GM19397 (cell line): ENCODE results near the gene SAMD4A.
"Not testable (repeated sequence)": the region's sequence is repeated elsewhere in the genome, so short reads cannot be mapped to it uniquely, and the experiment has no call there.

ENCODE experiments used
- ATAC-seq: cut with Tn5 transposase; IDR thresholded peaks from one replicate; pipeline ENCODE4 v1.9.1; 2021; ENCODE audit warnings: mild to moderate bottlenecking, moderate library complexity; ENCODE audit not compliant: unreplicated experiment

SAMD4A gene

DNA sequence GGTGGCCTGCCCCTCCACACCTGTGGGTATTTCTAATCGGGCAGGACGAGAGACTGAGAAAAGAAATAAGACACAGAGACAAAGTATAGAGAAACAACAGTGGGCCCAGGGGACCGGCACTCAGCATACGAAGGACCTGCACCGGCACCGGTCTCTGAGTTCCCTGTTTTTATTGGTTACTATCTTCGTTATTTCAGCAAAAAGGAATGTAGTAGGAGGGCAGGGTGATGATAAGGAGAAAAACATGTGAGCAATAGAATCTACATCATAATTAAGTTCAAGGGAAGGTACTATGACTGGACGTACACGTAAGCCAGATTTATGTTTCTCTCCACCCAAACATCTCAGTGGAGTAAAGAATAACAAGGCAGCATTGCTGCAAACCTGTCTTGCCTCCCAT lies 185.7 kb downstream of the SAMD4A start:
- ATAC-seq: not testable (repeated sequence)

DNA sequence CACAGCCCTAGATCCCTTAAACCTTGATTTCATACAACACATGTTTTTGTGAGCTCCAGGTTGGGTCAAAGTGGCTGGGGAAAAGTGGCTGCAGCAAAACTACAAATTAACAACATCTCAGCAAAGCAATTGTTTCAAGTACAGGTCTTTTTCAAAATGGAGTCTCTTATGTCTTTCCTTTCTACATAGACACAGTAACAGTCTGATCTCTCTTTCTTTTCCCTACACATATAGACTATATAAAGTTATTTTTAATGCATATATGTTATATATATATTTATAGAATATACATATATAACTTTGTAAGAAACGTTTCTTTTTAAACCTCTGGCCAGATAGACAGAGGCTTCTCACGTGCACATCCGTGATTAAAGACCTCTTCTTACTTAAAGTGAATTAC lies 186.5 kb downstream of the SAMD4A start:
- not testable (repeated sequence) for ATAC-seq

DNA sequence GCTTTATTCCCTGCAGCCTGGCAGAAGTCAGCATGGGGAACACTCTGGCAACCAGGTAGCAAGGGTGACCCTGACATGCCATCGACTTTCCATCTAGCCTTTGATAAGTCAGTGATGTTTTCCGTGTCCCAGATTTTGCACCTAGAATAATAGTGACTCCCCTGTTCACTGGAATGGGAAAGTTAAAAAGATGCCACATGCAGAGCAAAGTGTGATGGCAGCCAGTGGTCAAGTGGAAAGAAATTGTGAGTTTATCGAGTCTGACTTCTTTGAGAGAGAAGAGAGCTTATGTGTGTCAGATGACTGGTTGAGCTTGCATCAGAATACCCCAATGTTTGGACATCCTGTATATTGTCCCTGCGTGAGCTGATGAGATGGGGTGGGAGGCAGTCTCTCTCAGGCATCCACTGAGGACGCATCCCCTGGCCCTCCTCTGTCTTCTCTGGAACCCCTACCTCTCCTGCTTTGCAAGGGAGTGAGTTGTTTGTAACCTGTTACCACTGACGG lies 187.2 kb downstream of the SAMD4A start:
- ATAC-seq: no peak

GRCh38 chr14:54754623-54755386 lies 187.9 kb downstream of the SAMD4A start:
- no peak for ATAC-seq

DNA sequence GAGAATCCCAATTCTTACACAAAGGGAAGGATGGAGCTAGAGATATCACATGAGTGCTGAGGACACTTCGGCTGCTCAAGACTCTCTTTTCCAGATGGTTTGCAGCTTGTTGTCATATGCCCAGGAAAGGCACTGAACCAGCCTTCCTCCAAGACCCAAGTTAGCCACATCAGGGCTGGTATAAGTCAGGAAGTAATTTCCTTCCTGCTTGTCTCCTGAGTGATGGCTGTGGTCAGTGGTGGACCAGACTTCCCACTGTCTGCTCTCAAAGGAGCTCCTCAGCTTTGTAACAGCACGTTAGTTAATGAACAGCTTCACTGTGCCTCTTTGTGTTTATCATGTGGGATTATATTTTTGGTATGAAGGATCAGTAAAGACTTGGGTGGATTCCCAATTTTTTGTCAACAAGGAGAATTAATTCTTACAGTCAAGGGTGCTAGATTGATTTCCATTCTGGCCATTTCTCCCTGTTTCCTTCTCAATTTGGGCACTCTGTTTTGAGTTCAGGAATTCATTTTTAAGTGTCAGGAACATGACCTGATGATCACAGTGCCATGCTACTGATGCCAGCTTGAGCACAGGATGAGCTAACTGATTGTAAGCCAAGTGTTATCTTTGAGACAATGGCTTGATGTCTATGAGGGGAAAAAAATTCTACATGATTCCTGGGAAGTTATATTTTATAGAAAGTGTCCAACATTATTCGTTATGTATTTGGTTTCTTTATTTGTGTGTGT lies 189.9 kb downstream of the SAMD4A start:
- ATAC-seq: no peak

GRCh38 chr14:54758041-54758440 lies 191.1 kb downstream of the SAMD4A start:
- ATAC-seq: no peak

- no peak for ATAC-seq
Measured at GRCh38 chr14:54759982-54760585, 193.2 kb downstream of the SAMD4A start.

GRCh38 chr14:54760866-54761575 lies 194.1 kb downstream of the SAMD4A start:
- ATAC-seq: no peak

- ATAC-seq: no peak
Measured at GRCh38 chr14:54761835-54762234, 194.9 kb downstream of the SAMD4A start.

DNA sequence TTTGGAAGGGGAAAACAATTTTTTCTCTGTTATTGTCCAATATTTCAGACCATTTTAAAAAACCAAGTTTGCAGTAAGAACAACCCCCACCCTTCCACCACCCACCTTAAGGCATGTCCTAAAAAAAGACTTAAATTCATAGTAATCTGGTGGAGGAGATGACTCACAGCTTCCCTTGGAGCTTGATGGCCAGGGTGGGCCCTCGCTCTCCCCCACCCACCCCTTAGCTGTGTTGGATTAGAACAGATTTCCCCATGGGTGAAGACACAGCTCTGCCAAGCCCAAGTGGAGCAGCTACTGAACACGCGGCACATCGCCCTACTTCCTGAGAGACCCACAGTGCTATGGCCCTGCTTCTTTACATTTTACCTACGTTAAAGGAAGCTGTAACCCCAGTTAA lies 195.4 kb downstream of the SAMD4A start:
- ATAC-seq: no peak

GRCh38 chr14:54763761-54764160 lies 196.8 kb downstream of the SAMD4A start:
- ATAC-seq: no peak

DNA sequence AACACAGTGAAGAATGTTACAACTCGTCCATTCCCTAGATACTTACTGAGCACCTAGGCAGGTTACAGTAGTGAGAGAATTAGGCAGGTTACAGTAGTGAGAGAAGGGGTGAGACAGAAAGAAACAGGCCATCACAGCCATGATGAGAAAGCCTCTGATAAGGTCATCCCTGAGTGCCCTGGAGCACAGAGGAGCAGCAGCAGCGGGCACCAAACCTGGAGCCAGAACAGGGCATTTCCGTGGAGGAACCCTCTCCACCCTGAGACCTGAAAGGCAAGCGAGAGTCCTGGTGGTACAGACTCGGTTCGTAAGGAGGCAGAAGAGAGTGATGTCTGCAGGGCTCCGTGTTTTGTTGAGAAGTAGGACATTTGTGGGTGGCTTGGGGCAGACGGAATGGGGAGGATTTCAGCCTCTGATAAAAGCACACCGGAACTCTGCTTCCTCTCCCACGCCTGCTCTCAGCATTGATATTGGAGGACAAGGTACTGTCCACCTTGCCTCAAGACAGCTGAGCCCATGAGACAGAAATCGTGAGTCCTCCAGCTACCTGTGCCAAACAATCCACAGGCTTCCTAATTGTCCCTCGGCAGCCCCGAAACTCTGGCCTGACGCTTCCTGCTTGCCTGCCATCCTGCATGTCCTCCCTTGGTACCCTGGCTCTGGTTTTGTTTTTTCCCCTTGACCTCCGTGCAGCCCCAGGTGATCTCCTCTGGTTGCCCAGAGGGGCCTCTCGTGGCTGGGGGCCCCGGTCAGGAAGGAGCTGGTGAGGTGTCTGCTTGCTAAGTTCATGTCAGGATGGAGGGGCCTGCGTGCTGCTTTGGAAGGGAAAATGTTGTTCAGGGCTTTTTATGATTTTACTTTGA lies 199.6 kb downstream of the SAMD4A start:
- ATAC-seq: no peak

- ATAC-seq: no peak
Measured at GRCh38 chr14:54767139-54767431, 200.2 kb downstream of the SAMD4A start.

GRCh38 chr14:54767450-54767849 lies 200.5 kb downstream of the SAMD4A start:
- no peak for ATAC-seq

GRCh38 chr14:54768501-54769129 lies 201.7 kb downstream of the SAMD4A start:
- no peak for ATAC-seq

DNA sequence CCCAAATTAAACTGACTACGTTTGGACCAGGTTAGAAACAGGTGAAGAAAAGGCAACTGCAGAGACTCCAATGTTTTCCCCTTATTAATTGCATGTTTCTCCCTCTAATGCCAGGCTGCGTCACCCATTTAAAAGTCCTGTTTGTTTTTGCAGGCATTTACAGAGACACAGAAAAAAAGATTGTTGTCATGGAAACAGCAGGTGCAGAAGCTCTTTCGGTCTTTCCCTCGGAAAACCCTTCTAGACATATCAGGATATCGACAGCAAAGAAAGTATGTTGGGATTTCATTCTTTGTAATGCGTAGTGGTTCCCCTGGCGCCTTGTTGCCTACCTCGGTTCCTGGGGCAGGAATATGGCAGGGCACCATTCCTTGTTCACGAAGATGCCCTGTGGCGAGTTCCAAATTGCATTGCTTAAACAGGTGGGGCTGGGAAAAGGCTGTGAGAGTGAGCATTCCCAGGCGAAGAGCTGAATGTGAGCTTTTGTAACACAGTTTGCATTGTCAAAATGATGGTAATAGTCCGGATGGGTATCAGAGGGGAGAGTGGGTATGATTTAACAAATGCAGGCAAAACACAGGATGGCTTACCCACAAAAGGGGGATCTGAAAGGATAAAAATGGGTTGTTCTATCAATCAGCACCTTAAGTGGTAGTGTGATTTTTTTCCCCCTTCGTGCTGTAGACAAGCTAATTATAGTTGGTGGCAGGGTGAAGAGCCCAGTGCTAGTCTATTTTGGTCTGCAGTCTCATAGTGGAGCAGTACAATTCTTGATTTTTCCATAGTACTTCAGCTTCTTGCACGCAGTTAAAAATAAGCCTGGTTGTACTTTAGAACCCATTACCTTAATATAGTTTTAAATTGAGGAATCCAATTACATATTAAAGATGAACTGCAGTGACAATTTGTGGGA lies 203.3 kb downstream of the SAMD4A start:
- ATAC-seq: no peak

DNA sequence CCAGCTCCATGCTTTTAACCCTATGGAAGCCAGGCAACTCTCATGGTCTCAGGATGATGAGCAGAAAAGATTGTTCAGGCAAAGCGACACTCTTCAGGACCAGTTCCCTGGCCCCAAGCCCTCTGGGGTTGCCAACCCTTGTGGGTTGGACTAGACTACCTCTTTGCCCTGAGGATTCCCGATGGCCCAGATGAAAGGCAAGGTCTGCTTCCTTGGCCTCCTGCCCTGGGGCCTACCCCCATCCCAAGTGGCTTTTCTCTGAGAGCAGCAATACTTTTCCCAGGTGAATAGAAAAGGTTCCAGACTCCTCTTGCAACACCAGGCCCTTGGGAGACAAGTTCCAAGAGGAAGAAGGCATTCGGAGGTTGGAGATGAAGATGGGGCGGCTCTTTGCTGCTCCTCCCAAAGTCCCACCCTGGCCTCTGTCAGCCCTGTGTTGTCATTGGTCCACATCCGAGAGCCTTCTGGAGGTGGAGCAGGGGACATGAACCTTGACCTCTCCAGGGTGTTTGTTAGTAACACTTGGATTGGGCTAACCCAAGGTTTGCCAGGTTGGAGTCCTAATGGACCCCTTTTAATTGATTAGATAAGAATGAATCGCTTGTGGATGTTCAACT lies 204.6 kb downstream of the SAMD4A start:
- ATAC-seq: no peak

DNA sequence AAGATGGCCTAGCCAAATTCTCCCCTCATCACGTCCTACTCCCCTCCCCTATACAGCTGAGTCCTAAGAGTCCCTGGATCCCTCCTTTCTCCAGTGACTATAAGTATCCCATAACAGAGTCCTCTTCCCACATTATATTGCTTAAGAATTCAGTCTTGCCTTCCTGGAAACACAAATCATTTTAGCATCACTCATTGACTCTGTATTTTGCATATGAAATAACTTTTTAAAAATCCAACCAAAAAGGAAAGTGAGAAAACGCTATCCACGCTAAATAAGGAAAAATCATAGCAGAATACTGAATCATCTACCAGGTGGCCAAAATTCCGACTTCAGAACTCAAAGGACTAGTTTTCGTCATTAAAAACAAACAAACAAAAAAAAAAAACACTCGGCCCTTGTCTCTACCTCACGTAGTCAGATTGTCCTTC lies 205.5 kb downstream of the SAMD4A start:
- ATAC-seq: no peak
